ENCODE results near the gene LTBP4.
A peak's percentile ranks its signal among the peaks of the same experiment; 100 is the strongest.
"Not testable (repeated sequence)": the region's sequence is repeated elsewhere in the genome, so short reads cannot be mapped to it uniquely, and the experiment has no call there.

LTBP4 gene

DNA sequence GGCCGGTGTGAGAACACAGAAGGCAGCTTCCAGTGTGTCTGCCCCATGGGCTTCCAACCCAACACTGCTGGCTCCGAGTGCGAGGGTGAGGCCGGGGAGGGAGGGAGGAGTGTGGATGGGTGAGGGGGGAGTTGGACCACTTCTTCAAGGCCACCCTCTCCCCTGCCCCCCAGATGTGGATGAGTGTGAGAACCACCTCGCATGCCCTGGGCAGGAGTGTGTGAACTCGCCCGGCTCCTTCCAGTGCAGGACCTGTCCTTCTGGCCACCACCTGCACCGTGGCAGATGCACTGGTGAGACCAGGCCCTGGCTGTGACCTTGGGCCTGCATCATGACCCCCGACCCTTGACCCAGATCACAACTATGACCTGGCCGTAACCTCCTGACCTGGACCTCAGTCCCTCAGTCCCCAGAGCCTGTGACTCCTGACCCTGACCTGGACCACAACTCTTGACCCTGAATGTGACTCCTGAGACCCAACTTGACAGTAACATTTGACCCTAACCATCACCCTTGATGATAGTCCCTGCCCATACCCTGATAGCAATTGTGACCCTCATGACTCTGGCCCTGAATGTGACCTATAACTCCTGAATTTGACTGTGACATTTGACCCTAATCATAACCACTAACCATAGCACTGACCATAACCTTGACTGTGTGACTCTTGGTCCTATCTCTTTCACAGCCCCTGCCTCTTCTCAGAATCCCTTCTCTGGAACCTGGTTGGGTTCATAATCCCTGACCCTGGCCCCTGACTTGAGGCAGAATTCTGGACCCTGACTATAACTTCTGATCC lies 10.9 kb downstream of the LTBP4 start:
- no peak for DNase-seq (ENCODE audit: low read depth)

DNA sequence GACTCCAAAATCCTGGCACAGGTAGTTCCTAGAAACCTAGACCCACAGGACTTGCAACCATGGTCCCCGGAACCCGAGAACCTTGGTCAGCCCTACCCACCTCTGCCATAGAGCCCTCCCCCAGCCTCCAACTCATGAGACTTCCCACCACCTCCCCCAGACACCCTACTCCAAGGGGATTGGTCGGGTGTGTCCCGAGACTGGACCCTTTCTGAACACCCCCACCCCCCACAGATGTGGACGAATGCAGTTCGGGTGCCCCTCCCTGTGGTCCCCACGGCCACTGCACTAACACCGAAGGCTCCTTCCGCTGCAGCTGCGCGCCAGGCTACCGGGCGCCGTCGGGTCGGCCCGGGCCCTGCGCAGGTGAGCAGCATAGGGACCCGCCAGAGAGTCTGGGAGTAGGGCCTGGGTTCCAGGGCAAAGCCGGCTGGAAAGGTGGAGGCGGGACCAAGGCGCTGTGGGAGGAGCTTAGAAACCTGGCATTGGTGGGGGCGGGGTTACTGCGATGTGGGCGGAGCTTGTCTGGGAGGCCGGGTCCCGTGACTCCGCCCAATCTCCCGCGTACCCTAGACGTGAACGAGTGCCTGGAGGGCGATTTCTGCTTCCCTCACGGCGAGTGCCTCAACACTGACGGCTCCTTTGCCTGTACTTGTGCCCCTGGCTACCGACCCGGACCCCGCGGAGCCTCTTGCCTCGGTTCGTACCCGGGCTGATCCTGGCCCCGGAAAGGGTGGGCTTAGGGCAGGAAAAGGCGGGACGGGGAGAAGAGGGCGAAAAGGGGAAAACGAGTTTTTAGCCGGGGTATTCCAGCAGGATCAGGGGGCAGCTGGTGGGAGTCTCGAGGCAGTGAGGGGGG lies 11.9 kb downstream of the LTBP4 start:
- DNase-seq (ENCODE audit: low read depth) = peak; percentile 40

DNA sequence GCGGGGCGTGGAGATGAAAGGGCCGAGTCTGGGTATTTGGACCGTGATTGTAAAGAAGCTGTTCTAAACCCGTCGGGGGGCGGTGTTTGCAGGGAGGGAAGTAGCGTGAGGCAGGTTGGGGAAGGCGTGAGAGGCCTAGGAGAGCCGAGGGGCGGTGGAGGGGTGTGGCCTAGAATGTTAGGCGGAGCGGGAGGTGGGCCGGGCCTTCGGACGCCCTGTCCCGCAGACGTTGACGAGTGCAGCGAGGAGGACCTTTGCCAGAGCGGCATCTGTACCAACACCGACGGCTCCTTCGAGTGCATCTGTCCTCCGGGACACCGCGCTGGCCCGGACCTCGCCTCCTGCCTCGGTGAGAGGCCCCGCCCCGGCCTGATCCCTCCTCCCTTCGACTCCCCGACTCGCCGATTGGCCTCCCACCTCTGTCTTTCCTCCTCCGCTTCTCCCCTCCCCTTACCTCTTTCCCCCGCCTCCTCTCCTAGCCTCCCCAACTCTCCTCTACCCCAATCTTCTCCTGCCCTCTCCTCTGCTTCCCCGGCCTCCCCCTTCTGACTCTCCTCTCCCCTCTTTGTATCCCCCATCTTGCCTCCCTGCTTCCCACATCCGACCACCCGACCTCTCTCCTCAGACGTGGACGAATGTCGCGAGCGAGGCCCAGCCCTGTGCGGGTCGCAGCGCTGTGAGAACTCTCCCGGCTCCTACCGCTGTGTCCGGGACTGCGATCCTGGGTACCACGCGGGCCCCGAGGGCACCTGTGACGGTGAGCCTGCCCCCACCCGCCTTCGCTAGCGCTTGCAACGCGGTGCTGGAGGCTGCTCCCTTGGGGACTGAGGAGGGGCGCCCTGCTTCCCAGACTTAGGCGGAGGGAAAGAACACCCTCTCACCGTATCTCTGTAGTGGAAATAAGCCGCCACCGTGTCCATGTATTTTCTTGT lies 12.8 kb downstream of the LTBP4 start:
- DNase-seq (ENCODE audit: low read depth) = peak; percentile 70

DNA sequence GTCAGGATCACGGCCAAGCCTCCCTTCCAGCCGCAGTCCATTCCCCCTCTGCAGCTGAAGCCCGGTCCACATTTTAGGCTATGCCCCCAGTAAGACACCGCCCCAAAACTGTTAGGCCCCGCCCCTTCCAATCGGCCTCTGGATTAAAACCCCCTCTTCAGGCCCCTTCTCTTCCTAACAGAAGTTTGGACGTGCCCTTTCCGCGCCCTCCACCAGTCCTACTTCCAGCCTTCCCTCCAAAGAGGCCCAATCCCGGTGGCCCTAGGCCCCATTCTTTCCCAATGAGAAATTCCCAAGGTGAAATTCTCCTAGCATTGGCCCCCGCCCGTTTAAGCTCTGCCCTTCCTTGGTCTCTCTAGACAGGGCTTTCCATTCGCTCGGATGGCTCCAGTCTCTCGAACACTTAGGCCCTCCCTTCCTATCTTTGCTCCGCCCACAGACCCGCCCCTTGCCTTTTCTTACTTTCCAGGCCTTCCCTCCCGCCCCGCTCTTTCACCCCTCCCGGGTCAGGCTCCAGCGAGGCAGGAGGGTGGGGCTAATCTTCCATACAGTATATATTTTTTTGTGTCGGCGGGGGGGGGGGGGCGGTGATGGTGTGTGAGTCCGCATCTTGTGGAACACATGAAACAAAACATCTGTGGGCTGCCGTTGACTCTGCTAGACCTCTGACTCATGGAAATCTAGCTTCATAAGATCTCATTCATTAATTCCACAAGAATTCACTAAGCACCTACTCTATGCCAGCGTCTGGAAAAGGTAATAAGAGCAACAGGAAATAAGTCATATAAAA lies 13.6 kb downstream of the LTBP4 start:
- DNase-seq (ENCODE audit: low read depth) = peak; percentile 55

DNA sequence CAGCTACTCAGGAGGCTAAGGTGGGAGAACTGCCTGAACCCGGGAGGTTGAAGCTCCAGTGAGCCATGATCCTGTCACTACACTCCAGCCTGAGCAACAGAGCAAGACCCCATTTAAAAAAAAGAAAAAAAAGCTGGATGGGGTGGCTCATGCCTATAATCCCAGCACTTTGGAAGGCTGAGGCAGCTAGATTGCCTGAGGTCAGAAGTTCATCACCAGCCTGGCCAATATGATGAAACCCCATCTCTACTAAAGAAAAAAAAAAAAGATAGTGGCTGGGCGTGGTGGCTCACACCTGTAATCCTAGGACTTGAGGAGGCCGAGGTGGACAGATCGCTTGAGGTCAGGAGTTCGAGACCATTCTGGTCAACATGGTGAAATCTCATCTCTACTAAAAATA lies 15.0 kb downstream of the LTBP4 start:
- no peak for DNase-seq (ENCODE audit: low read depth)

DNA sequence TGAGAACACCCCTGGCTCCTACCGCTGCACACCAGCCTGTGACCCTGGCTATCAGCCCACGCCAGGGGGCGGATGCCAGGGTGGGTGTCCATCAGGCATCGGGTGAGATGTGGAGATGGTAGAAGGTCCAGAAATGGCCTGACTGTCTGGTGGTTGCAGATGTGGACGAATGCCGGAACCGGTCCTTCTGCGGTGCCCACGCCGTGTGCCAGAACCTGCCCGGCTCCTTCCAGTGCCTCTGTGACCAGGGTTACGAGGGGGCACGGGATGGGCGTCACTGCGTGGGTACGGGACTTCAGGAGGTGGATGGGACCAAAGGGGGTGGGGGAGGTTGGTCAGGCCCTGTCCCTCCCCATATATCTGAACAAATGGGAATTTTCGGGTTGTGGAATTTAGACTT lies 15.8 kb downstream of the LTBP4 start:
- no peak for DNase-seq (ENCODE audit: low read depth)

DNA sequence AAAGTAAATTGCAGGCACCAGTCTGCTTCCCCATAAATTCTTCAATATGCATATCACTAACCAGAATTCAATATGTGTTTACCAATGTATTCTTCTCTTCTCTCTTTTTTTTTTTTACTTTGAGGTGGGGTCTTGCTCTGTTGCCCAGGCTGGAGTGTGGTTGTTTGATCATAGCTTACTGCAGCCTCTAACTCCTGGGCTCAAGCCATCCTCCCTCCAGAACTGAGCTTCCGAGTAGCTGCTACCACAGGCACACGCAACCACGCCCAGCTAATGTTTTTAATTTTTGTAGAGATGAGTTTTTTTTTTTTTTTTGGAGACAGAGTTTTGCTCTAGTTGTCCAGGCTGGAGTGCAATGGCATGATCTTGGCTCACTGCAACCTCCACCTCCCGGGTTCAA lies 16.8 kb downstream of the LTBP4 start:
- DNase-seq (ENCODE audit: low read depth) = no peak

DNA sequence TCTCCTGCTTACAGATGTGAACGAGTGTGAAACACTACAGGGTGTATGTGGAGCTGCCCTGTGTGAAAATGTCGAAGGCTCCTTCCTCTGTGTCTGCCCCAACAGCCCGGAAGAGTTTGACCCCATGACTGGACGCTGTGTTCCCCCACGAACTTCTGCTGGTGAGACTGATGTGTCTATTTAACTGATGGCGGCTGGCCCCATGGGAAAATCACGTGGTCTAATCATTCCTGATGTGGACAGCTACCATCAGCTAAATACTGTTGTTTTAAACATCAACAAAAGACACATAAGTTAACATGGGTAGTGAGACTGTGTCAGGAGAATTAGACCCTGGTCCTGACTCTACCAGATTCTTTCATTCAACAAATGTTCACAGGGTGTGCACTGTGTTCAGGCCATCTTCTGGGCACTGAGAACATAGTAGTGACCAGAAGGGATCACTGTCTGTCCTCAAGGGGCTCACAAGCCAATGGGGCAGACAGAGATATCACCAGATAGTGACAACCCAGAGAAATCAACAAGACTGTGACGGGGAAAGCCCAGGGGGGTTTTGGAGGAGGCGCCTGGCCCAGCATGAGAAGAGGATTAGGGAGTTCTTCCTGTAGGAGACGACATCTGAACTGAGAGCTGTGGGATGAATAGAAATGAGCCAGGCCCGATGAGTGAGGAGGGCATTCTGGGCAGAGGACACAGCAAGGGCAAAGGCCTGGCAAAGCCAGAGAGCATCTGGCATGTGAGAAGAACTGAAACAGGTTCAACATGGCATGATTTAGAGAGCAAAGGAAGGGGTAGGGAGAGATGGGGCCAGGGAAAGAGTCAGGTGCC lies 18.4 kb downstream of the LTBP4 start:
- DNase-seq (ENCODE audit: low read depth) = no peak

DNA sequence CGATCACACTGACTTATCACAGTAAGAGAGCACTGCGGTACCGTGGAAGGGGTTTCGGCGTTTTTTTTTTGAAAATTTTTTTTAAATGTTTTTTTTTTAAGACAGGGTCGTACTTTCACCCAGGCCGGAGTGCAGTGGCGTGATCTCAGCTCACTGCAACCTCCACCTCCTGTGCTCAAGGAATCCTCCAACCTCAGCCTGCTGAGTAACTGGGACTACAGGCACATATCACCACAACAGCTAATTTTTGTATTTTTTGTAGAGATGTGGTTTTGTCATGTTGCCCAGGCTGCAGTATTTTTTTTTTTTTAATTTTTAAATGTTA lies 19.0 kb downstream of the LTBP4 start:
- no peak for DNase-seq (ENCODE audit: low read depth)

DNA sequence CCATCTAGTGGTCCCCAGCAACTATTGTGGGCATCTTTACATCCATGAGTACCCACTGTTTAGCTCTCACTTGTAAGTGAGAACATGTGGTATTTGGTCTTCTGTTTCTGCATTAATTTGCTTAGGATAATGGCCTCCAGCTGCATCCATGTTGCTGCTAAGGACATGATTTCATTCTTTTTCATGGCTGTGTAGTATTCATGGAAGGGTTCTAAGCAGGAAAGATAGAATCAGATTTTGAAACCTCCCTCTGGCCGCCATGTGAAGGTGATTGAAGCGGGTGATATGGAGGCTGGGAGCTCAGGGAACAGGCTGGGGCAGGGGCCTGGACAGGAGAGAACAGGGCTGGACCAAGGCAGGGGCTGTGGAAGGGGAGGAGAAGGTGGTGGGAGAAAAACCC lies 20.1 kb downstream of the LTBP4 start:
- no peak for DNase-seq (ENCODE audit: low read depth)

DNA sequence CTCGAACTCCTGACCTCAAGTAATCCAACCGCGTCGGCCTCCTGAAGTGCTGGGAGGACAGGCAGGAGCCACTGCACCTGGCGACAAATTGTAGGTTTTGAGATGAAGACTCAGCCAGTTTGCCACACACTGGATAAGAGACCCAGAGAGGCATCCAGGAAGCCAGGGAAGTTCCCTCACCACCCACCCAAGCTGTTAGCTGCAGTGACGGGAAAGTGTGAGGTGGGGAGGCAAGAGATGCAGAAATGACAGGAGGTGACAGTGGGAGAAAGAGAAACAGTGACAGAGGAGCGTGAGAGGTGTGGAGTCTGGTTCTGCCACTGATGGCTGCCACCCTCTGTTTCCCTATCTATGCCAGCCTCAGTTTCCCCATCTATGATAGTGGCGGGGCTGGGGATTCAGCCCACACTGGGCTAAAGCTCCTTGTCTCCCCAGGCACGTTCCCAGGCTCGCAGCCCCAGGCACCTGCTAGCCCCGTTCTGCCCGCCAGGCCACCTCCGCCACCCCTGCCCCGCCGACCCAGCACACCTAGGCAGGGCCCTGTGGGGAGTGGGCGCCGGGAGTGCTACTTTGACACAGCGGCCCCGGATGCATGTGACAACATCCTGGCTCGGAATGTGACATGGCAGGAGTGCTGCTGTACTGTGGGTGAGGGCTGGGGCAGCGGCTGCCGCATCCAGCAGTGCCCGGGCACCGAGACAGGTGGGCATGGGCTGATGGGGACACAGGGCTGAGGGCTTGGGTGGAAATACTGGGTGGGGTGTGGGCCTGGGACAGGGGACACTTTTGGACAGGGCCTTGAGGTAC lies 21.0 kb downstream of the LTBP4 start:
- DNase-seq (ENCODE audit: low read depth) = no peak

DNA sequence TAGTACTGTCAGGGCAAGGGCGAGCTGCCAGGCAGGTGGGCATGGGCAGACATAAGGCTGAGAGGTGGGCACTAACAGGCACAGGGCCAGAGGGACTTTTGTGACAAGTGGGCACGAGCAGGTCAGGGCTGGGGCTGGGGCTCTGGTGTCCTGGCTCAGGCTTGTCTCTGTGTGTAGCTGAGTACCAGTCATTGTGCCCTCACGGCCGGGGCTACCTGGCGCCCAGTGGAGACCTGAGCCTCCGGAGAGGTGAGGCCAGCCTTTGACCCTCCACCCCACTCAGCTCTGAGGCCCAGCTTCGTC lies 21.6 kb downstream of the LTBP4 start:
- no peak for DNase-seq (ENCODE audit: low read depth)

DNA sequence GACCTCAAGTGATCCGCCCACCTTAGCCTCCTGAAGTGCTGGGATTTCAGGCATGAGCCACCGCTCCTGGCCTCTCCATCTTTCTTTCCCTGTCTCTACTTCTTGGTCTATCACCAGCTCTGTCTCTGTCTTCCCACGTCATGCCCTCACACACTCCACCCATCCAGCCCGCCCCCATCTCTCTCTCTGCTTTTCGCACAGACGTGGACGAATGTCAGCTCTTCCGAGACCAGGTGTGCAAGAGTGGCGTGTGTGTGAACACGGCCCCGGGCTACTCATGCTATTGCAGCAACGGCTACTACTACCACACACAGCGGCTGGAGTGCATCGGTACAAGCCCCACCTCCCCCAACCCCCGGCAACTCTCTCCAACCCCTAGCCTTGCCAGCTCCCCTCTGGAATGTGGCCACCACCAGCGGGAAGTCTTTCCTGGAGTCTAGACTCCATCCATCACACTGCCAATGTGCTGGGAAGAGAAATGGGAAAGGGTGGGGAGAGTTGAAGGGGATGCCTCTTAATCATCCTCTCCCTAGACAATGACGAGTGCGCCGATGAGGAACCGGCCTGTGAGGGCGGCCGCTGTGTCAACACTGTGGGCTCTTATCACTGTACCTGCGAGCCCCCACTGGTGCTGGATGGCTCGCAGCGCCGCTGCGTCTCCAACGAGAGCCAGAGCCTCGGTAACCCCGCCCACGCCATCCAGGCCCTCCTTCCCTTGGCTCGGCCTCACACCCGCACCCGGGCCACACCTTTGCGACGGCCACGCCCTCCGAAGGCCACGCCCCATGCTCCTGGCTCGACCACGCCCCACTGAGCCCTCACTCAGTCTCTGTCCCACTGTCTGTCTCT lies 22.5 kb downstream of the LTBP4 start:
- DNase-seq (ENCODE audit: low read depth) = no peak

DNA sequence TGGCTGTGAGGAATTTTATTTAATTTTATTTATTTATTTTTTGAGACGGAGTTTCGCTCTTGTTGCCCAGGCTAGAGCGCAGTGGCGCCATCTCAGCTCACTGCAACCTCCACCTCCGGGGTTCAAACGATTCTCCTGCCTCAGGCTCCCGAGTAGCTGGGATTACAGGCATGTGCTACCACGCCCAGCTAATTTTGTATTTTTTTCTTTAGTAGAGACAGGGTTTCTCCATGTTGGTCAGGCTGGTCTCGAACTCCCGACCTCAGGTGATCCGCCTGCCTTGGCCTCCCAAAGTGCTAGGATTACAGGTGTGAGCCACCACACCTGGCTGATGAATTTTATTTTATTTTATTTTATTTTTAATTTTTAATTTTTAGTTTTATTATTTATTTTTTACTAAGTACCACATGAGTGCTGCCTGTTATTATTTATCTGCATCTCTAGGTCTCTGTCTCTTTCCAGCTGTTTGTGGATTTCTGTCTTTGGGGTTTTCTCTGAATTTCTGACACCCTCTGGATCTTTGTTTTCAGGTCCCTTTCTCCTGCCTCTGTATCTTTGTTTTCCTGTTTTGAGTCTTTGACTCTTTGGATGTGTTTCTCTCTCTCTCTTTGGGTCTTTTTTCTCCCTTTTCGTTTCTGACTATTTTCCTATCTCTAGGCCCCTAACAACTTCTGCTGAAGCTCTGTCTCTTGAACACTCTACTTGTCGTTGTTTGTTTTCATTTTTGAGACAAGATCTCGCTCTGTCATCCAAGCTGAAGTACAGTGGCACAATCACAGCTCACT lies 23.4 kb downstream of the LTBP4 start:
- DNase-seq (ENCODE audit: low read depth) = not testable (repeated sequence)

DNA sequence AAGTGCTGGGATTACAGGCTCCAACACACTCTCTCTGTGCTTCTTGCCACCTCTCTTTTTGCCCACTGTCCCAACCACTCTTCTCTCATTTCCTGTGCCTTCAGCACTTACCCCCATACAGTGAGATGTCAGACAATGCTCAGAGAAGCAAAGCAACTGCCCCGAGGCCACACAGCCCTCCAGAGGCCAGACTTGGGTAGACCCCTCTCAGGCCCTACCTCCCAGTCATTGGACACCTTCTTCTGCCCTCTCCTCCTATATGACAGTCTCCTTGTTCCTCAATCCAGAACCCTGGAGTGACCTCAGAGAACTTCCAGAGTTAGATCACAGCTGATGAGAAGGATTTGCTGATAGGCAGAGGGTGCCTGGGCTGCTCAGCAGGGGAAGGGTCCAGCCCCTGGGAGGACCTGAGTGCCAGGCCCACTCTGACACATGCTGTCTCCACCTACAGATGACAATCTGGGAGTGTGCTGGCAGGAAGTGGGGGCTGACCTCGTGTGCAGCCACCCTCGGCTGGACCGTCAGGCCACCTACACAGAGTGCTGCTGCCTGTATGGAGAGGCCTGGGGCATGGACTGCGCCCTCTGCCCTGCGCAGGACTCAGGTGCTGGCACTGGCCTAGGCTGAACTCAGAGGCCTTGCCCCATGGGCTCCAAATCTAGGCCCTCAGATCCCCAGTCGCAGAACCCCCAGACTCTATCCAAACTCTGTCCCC lies 24.4 kb downstream of the LTBP4 start:
- no peak for DNase-seq (ENCODE audit: low read depth)

DNA sequence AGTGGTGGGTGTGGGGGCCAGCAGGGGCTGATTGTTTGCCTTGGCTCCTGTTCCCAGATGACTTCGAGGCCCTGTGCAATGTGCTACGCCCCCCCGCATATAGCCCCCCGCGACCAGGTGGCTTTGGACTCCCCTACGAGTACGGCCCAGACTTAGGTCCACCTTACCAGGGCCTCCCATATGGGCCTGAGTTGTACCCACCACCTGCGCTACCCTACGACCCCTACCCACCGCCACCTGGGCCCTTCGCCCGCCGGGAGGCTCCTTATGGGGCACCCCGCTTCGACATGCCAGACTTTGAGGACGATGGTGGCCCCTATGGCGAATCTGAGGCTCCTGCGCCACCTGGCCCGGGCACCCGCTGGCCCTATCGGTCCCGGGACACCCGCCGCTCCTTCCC lies 25.7 kb downstream of the LTBP4 start:
- no peak for DNase-seq (ENCODE audit: low read depth)

DNA sequence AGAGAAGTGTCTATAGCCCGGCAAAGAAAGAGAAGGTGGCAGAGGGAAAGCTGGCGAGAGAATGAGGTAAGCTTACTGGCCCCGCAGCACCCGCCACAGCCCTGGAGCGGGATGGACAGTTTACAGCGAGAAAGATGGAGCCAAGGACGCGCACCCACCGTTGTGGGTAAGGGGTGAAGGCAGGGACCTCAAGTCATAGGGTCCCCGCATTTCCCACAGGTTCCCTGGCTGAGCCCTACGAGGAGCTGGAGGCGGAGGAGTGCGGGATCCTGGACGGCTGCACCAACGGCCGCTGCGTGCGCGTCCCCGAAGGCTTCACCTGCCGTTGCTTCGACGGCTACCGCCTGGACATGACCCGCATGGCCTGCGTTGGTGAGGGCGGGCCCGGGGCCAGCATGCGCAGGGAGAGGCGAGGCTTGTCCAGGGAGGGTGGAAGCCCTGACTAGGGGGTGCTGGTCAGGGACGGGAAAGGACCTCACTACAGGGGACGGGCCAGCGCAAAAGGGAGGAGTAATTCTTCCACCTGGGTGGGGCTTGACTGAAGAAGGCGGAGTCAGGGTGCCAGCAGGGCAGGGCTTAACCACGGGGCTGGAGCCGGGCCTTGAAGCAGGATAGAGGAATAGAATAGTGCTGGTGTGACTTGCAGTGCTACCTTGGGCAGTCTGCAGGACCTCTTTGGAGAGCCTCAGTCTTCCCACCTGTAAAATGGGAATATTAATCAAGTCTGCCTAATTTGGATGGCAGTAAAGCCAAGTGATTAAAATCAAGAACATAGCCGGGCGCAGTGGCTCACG lies 26.5 kb downstream of the LTBP4 start:
- no peak for DNase-seq (ENCODE audit: low read depth)

All from activated T-helper 1 cell treated with Interleukin-2 at 50 U/mL for 16 hours (primary cell).